Measurements from ENCODE around the gene ADGRB3.

- TF ChIP-seq POLR2A (IDR thresholded peaks at IDR 0.05; ENCODE audit: low read length) (no peak), GATA1 (IDR thresholded peaks at IDR 0.05; ENCODE audit: low read depth, low read length) (no peak)
These were observed 372.7 kb downstream of the ADGRB3 start for GRCh38 chr6:69007781-69008180.
